Endothelial cell of umbilical vein (primary cell): ENCODE data around the gene MC1R.

ENCODE experiments used
- CTCF ChIP-seq, 2 donors: IDR thresholded peaks; 1 replicate in 1 of 2; 2 replicates in 1 of 2; pipeline ENCODE4 v1.5.1; 2011; ENCODE audit warnings: low read length in 2 of 2, mild to moderate bottlenecking in 2 of 2, moderate library complexity in 2 of 2, control low read depth in 1 of 2, inconsistent platforms in 1 of 2, low read depth in 1 of 2; ENCODE audit not compliant: insufficient read depth in 1 of 2; ENCODE audit errors: extremely low read depth in 1 of 2
- EZH2 ChIP-seq: IDR thresholded peaks from 2 replicates; pipeline ENCODE4 v1.6.1; 2012; ENCODE audit warnings: borderline replicate concordance, low read depth, mild to moderate bottlenecking, moderate library complexity, low read length, inconsistent platforms; ENCODE audit not compliant: severe bottlenecking
- GATA2 ChIP-seq: IDR thresholded peaks from 2 replicates; pipeline ENCODE4 v1.7.0; 2011; ENCODE audit warnings: low read depth, mild to moderate bottlenecking, moderate library complexity, mixed read lengths, low read length; ENCODE audit not compliant: insufficient read length, insufficient read depth
- MYC ChIP-seq: IDR thresholded peaks from one replicate; pipeline ENCODE4 v1.6.1; 2011; ENCODE audit warnings: mild to moderate bottlenecking, low read depth, low read length
- POLR2A ChIP-seq: IDR thresholded peaks from 2 replicates; pipeline ENCODE4 v1.6.1; 2012; ENCODE audit warnings: low read depth, mild to moderate bottlenecking, control low read depth, low read length
- POLR2AphosphoS5 ChIP-seq: IDR thresholded peaks from 2 replicates; pipeline ENCODE4 v1.6.1; 2012; ENCODE audit warnings: low read depth, mild to moderate bottlenecking, control low read depth, low read length, moderate library complexity; ENCODE audit not compliant: insufficient read depth

GRCh38 chr16:89870440-89870839 is 48.2 kb upstream of the MC1R start:
- TF ChIP-seq CTCF (IDR thresholded peaks at IDR 0.05; ENCODE audit: extremely low read depth in 1 of 2, insufficient read depth in 1 of 2, low read depth in 1 of 2, low read length in 2 of 2) (no peak), POLR2A (no peak), EZH2 (no peak), POLR2AphosphoS5 (no peak), MYC (no peak), GATA2 (no peak)
